Non-pigmented ciliary epithelial cell (primary cell): ENCODE data around the gene MED27.
"Not testable (repeated sequence)": the region's sequence is repeated elsewhere in the genome, so short reads cannot be mapped to it uniquely, and the experiment has no call there.

Source experiments
- DNase-seq: peaks from one replicate; pipeline ENCODE4 v3.0.0-alpha.2; 2010; ENCODE audit warnings: low read depth

The MED27 gene

DNA sequence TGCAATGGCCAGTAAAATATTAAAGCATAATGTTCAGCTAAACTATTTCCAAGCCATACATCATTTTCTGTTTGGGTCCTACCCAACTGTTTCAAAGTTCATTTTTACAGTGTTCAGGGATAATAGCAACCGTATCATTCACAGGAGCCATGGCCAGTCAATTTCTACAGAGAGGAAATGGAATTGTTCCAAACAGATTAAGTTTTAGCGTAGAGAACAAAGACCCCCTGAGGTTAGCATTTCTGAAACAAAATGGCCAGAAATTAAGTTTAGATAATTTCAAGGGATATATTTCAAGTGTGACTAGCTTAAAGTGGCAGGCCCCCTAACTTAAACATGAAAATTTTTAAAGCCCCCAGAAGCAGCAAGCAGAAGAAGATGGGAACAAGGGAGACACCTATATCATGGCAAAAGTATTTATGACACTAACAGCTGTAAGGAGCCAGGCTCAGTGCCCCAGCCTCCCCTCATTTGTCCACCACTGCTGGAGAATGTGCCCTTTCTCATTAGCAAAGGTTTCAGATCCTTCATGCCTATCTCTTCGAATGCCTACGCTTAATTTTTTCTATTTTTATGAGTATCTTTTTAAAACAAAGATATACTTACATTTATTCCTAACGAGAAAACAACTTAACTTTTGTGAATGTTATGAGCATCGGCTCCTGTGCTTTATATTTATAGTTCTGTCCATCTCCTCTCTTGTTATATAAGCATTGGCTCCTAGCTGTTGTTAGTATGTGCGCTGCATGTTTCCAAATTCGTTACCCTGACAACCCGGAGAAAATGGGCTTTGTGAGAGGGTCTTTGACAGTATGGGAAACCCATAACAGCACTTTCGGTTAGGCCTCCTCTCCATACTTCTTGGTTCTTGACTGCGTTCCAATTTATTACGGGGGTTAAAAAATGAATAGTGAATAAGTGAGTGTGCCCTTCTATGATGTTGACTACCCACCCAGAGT, 116.3 kb downstream of the MED27 start:
- no peak for DNase-seq

DNA sequence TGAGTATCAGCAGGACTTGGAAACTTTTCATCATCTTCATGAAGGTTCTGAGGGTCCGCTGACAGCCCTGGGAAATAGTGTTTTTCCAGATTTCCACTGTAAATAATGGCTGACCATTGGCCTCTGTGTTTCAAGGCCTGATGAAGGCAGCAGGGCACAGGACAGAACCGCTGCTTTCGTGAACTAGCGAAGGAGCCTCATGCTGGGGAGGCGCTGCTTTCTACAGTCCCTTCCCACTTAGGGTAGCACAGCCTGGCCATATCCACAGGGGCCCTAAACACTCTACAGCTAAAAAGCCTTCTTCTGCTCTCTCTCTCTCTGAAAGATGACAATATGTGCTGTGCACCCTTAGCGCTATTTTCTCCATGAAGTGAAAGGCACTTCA, 118.2 kb downstream of the MED27 start:
- DNase-seq = no peak

DNA sequence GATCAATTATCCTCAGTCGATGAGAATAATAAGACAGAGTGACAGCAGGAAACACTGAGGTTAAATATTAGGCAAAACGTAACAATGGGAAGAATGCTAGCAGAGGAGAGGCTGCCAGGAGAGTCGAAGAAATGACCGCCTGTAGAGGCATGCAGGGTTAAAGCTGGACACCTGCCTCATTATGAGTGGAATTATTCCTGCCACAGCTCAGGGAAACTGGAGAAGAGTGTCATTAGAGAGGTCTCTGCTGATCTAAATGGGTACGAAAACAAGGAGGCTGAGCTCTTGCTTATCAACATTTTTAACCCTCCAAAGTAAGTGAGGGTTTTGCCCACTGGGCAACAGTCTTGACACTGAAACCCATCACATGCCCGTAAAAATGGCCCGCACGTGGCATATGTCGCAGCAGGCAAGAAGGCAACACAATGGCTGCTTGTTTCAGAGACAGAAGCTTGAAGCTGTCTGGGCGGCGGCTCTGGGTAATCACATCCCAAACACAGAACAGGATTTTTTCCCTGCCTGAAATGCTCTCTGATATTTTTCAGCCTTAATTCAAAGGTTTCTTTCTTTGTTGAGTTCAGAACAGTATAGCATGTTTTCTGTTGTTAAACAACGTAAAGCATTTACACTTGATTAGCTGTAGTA, 118.7 kb downstream of the MED27 start:
- DNase-seq = no peak

DNA sequence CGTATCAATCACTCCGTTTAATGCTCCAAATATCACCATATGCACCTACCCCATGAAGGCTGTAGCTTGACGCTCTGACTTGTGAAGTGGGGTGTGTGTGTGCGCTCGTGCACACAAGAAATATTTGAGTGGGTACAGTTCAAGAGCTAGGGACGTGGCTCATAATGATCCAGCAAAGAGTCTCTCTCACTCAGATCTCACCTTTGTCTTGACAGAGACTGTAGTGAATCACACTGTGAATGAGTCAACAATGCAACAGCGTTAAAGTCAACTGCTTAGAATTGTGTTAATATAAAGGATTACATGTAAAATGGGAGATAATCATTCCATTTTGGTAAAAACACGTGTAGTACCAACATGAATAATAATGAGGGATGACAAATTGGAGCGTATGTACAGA, 119.4 kb downstream of the MED27 start:
- DNase-seq = no peak

DNA sequence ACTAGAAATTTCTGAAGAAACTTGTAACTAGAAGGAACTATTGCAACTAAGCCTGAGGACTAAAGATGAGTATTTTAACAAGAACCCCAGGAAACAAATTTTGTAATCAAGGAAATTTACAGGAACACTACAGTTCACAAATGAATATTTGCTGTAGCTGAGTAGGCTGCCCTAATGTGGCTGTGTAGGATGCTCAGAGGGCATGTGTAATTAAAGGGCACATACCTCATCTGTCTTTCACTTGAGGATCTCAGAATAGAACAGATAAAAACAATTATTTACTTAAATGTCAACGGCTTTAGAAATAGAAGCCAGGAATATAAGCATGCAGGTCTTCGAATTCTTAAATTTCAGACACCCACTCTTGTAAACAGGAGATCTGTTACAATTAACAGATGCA, 119.8 kb downstream of the MED27 start:
- no peak for DNase-seq

DNA sequence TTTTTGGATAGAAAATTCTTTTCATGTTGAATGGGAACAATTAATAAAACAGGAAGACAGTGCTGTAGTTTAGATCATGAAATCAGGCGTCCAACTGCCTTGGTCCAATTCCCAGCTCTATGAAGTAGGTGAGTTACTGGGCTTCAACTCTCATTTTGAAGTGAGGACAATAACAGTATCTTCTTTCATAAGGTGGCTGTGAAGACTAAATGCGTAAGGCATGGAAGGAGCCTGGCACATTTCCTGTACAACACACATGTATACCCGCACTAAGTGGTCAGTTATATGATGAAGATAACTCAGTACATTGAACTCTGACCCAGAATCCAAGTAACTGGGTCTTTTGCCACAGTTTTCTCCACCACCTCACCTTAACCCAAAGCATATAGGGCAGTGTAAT, 120.6 kb downstream of the MED27 start:
- DNase-seq = no peak

DNA sequence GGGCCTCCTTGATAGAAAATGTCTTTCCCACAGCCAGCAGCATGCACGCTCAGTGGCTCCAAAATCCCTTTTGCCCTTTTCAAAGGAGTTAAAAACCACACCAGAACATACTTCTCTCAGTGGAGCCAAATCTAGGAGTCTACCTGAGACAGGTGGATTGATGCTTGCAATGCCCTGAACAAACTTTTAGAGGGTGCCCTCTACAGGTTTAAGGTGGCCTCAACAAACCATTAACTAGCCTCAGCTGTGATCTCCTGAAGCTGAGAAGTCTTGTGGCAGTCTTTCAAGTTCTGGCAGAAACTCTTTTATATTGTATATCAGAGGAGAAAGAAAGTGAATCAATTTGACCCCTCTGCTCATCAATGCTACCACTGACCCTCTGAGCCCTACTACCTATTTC, 125.4 kb downstream of the MED27 start:
- DNase-seq = no peak

DNA sequence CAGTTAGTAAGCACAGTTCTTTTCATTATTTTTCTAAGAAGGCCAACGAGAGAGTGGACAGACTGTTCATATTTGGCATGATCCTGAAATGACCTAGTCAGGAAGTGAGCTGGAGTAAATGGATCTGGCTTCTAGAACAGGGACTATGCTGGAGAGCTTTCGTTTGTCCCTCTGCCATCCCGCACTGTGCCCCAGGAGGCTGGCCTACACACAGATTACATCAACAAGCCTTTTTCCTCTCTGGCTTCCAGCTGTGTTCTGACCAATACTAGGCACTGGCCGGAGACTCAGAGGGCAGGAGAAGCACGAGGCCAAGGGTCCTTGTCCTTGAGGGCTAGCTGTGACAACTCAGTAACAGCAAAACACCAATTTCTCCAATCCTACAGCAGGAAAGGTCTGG, 127.8 kb downstream of the MED27 start:
- DNase-seq = no peak

DNA sequence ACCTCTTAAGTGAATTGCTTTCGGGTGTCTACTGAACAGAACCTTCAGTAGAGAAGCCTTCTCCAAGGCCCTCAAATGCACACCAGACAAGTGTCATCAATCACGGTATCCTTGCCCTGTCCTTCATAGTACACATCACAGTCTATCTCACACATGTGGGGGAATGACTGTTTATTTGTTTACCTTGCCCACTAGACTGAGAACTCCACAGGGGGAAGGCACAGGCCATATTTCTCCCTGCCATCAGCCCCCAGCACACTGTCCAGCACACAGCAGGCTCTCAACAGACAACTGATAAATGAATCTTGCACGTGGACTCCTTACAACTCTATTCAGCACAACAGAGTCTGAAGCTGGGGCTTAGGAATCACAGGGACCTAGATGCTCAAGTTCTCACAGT, 128.5 kb downstream of the MED27 start:
- no peak for DNase-seq

DNA sequence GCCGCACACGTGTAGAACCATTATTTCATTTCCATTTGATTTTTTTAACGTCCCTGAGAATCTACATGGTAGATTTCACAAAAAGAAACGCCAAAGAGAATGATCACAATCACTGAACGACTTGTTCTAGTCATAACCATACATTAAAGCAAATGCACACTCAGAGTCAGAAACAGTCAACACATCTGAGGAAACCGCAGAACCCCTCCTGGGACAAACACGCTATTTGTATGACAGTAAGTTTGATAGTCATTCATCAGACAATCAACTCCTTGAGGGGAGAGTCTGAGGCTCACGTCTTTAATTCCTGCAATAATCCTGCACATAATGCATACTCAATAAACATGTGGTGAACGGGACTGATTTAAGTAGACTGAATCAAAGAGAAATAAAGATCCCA, 129.2 kb downstream of the MED27 start:
- DNase-seq = no peak

DNA sequence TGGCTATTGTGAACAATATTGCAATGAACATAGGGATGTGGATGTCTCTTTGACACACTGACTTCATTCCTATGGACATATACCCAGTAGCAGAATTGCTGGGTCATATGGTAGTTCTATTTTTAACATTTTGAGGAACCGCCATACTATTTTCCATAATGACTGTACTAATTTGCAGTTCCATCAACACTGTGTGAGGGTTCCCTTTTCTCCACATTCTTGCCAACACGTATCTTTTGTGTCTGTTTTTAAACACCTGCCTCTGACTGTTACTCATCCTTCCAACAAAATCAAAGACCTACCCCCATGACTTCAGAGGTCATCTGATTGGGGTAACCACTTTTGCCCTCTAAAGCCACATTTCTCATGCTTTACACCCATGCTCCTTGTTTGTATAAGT, 133.5 kb downstream of the MED27 start:
- DNase-seq = no peak

DNA sequence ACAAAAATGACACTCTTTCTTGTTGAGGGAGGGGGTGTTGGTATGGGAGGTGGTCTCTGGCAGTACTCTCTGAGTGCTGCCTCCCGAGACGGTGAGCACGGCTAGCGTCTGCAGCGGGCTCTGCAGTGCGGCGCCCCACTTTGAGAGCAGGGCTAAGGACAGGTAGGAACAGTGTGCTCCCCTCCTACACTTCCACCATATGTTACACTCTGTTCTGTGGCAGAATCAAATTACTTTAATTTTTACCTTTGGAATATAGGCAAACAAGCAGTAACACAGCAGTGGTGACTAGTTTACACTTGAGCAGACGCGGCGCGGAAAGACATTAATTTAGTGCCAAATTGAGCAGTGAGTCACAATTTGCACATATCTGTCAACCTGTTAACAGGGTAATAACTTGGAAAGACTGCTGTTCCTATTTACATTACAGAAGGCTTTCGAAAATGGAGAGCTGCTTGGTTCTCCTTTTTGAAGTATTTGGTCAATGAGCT, 136.3 kb downstream of the MED27 start:
- DNase-seq = no peak

DNA sequence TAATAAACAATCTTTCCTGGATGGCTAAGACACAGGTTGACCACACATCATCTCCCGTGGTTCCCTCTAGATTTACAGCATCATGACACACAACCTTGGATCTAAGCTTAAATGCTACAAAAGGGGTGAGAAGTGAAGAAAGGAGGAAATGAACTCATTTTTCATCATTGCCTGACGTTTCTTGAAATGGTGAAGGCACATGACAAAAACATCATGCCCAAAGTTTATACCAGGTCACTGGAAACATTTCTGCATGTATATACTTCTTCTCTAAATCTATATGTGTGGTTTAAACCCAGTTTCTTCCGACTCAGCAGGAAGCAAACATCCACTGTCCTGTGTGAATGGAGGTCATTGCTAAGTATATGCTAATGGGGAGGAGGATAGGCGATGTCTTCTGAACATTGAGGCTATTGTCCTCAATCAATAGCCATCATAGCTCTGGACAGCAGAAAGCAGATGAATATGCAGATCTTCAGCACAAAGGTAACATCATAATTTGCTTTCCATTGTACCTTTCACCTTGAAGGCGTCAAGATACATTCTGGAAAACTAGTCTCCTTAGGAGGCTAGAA, 137.4 kb downstream of the MED27 start:
- DNase-seq = no peak

DNA sequence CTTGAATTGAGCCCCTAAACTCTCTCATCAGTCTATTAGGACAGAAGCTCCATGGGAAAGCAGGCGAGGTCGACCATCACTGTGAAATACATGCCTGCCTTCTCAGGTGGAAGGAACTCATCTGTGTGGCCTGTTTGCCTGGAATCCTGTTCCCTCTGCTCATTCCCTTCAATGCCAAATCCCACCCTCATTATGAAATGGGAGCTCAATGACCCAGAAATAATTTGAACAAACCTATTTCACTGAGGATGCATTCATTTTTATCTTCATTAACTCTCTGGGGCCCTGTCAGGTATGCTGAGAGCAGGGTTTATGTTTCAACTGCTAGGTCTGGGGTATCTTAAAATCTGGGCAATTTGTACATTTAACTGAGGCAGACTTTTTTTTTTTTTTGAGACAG, 142.2 kb downstream of the MED27 start:
- DNase-seq = no peak

DNA sequence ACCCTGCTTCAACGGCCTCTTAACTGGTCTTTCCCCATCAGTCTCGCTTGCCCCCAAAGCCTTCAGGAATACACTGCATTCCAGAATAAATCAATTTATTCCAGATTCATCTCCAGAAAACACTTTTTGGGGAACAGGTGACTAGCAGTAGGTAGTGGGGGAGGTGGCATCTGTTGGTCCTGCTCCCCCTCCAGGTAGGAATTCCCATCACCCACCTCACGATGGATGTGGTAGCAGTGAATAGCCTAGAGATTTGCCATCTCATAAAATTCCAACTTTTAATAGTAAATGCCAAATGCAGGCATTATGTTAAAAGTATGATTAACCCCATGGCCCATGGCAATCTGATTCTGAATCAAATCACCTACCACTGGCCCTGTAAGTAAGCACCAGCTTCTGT, 142.7 kb downstream of the MED27 start:
- no peak for DNase-seq

DNA sequence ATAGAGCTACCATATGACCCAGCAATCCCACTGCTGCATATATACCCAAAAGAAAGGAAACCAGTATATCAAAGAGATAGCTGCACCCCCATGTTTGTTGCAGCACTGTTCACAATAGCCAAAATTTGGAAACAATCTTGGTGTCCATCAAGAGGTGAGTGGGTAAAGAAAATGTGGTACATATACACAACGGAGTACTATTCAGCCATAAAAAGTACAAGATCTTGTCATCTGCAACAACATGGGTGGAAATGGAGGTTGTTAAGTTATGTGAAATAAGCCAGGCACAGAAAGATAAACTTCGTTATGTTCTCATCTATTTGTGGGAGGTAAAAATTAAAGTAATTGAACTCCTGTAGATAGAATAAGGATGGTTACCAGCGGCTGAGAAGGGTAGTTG, 145.0 kb downstream of the MED27 start:
- DNase-seq = no peak

DNA sequence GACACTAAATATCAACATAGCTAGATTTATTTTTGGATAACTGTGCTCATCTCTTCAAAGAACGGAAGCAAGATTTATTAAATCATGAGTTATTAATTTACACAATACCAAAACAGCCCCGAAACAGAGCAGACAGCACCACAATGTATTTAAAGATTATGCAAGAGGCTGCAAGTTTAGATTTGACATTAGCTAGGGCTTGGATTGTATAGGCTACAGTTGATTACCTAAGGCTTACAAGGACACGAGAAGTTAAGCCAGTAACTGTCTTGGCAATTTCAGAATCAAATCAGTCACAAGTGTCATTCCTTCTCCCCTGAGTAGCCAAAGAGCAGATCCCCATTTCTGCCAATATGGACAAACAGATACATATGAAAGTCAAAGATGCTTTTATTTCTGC, 152.6 kb downstream of the MED27 start:
- DNase-seq = no peak

DNA sequence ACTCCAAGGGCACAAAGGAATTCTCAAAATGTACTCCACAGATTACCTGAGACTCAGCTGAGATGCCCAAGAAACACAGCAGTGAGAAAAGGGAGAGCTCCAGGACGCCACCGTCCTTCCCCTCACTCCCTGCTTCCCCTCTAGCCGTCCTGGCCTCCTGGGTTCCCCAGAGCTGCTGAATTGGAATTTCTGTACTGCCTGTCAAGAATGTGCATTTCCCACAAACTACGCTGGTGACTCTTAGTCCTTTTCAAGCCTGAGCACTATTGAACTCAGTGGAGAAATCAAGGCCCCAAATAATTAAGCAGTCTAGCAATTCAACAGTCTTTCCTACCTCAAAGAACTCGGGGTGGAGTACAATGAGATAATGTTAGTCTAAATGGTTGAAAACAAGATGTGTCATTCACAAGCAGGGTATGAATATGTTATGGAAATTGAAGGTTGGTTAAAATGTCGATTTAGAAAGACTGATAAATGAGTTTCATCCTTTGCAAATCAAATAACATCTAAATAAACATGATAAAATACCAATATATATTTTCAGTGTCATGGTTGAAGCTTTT, 153.2 kb downstream of the MED27 start:
- no peak for DNase-seq

DNA sequence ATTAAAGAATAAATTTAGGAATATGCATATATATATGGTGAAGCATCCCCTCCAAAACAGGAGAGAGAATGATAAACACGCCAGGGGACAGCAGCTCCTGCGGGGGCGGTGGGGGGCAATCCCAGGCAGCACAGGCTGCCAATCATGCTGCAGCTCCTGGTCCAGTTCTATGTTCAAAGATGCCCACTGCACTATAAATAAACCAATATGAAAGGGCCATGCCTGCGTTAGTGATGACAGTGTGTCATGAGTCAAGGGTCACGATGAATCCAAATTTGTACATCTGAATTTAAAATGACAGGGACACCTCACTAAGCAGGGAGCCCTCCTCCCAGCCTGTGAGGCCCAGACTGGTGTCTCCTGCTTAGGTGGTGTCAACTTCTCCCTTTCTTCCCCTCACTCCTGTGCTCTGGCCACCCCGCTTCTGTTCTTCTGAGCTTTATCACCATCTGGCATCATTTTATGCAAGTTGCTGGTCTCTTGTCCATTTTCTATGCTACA, 153.9 kb downstream of the MED27 start:
- no peak for DNase-seq

DNA sequence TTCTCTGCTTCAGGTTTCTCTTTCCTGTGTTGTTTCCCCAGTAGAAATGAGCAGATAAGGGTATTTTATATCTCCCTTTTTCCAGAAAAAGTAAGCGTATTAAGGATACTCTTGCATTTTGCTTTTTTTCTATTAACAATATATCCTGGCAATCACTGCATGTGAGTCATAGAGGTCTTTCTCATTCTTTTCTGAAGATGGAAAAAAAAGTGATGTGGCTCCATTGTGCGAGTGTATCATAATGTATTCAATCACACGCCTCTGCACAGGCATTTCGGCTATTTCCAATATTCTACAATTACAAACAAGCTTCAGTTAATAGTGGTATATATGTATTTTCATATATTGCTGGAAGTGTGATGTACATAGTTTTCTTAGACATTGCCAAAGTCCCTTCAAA, 155.9 kb downstream of the MED27 start:
- no peak for DNase-seq

DNA sequence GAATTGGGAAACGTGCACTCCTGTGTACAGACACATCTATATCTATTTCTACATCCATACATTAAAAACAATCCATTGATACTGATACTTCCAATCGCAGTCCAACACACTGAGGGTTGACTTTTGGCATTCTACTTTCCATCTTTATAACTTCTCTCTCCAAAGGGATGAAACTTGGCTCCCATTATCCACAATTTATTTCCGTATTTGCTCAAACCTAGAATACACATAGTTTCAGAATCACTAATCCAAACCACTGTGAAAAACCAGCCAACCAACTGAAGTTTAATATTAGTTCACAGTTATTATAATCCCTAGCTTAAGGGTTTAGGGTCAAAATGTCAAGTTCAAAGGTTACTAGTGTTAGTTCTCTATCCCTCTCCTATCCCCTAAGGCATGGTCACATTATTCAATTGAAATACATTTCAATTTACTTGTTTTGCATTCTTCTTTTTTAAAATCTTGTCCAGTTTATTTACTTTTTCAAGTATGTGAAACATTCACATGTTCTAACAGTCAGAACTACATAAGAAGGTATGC, 156.5 kb downstream of the MED27 start:
- no peak for DNase-seq

DNA sequence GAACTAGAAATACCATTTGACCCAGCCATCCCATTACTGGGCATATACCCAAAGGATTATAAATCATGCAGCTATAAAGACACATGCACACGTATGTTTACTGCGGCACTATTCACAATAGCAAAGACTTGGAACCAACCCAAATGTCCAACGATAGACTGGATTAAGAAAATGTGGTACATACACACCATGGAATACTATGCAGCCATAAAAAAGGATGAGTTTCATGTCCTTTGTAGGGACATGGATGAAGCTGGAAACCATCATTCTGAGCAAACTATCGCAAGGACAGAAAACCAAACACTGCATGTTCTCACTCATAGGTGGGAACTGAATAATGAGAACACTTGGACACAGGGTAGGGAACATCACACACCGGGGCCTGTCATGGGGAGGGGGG, 158.0 kb downstream of the MED27 start:
- not testable (repeated sequence) for DNase-seq
